HEK293T (cell line): ENCODE data around the gene LIG3.
A peak's percentile ranks its signal among the peaks of the same experiment; 100 is the strongest.

Source experiments
- CTCF ChIA-PET: fragments of 350-600 bp; formaldehyde crosslinking; extraction: SDS; loops from one replicate; lab custom pipeline; 2021; ENCODE audit warnings: antibody characterized with exemption, inconsistent platforms; lab: Yijun Ruan, JAX
- POLR2A ChIA-PET: fragments of 350-600 bp; formaldehyde crosslinking; extraction: SDS; loops from one replicate; lab custom pipeline; 2020; ENCODE audit warnings: antibody characterized with exemption, inconsistent platforms; lab: Yijun Ruan, JAX
- DNase-seq: peaks from one replicate; pipeline ENCODE4 v3.0.0; 2012; ENCODE audit warnings: mixed read lengths; ENCODE audit errors: extremely low spot score
- ARNT ChIP-seq: fragments of 450-650 bp; IDR thresholded peaks from 2 replicates; pipeline ENCODE4 v1.6.1; 2017; ENCODE audit warnings: mild to moderate bottlenecking
- BHLHE40 ChIP-seq: fragments of 450-650 bp; IDR thresholded peaks from 2 replicates; pipeline ENCODE4 v1.6.1; 2016; ENCODE audit warnings: mild to moderate bottlenecking, moderate library complexity, borderline replicate concordance
- CTBP1 ChIP-seq: fragments of 450-650 bp; IDR thresholded peaks from 2 replicates; pipeline ENCODE4 v1.6.1; 2016; ENCODE audit warnings: borderline replicate concordance
- ELF4 ChIP-seq: fragments of 450-650 bp; IDR thresholded peaks from 2 replicates; pipeline ENCODE4 v1.6.1; 2017; ENCODE audit warnings: antibody characterized with exemption
- FOXA1 ChIP-seq: fragments of 450-650 bp; IDR thresholded peaks from 2 replicates; pipeline ENCODE4 v1.6.1; 2016; ENCODE audit warnings: mild to moderate bottlenecking
- FOXK2 ChIP-seq: fragments of 450-650 bp; IDR thresholded peaks from 2 replicates; pipeline ENCODE4 v1.6.1; 2016; ENCODE audit warnings: mild to moderate bottlenecking
- FOXM1 ChIP-seq: fragments of 450-650 bp; IDR thresholded peaks from 2 replicates; pipeline ENCODE4 v1.6.1; 2017; ENCODE audit warnings: mild to moderate bottlenecking, borderline replicate concordance
- HDGF ChIP-seq: fragments of 450-650 bp; IDR thresholded peaks from 2 replicates; pipeline ENCODE4 v1.6.1; 2017; ENCODE audit warnings: antibody characterized with exemption, borderline replicate concordance
- L3MBTL2 ChIP-seq: fragments of 450-650 bp; conservative IDR thresholded peaks from 2 replicates; pipeline ENCODE4 v1.6.1; 2016; ENCODE audit warnings: mild to moderate bottlenecking
- LEF1 ChIP-seq: fragments of 450-650 bp; IDR thresholded peaks from 2 replicates; pipeline ENCODE4 v1.6.1; 2017; ENCODE audit warnings: mild to moderate bottlenecking, borderline replicate concordance
- NFRKB ChIP-seq: fragments of 450-650 bp; IDR thresholded peaks from 2 replicates; pipeline ENCODE4 v1.6.1; 2016; ENCODE audit warnings: mild to moderate bottlenecking, moderate library complexity
- PKNOX1 ChIP-seq: fragments of 450-650 bp; IDR thresholded peaks from 2 replicates; pipeline ENCODE4 v1.6.1; 2016
- SP1 ChIP-seq: fragments of 450-650 bp; IDR thresholded peaks from 2 replicates; pipeline ENCODE4 v1.6.1; 2017
- SUZ12 ChIP-seq: fragments of 450-650 bp; IDR thresholded peaks from 2 replicates; pipeline ENCODE4 v1.6.1; 2016; ENCODE audit warnings: mild to moderate bottlenecking
- TARDBP ChIP-seq: fragments of 450-650 bp; IDR thresholded peaks from 2 replicates; pipeline ENCODE4 v1.6.1; 2016
- ZNF384 ChIP-seq: fragments of 450-650 bp; IDR thresholded peaks from 2 replicates; pipeline ENCODE4 v1.6.1; 2016

LIG3 gene

GRCh38 chr17:35046245-35046644 lies 65.9 kb downstream of the LIG3 start:
- ChIA-PET POLR2A (interaction anchor here (1.0 to 1.7 kb wide), 2 partner anchors 18 to 56 kb away, joined by 4 to 11 read pairs; partner anchors contain the start of gene RFFL), CTCF (no interaction called here)
- TF ChIP-seq ARNT (no peak), FOXK2 (no peak), PKNOX1 (no peak), L3MBTL2 (no peak), BHLHE40 (no peak), ELF4 (no peak), SUZ12 (no peak), HDGF (no peak), CTBP1 (no peak), TARDBP (no peak), FOXA1 (no peak), FOXM1 (no peak), ZNF384 (no peak), SP1 (no peak), LEF1 (no peak), NFRKB (no peak)
- no peak for DNase-seq

- TF ChIP-seq CTBP1 = no peak
- TF ChIP-seq ARNT = no peak
- TF ChIP-seq PKNOX1 = no peak
- no peak for TF ChIP-seq ELF4
- TF ChIP-seq HDGF = no peak
- TF ChIP-seq L3MBTL2 = no peak
- no peak for TF ChIP-seq FOXA1
- no peak for TF ChIP-seq LEF1
- TF ChIP-seq FOXM1 = no peak
- no peak for TF ChIP-seq SP1
- no peak for TF ChIP-seq ZNF384
- no peak for TF ChIP-seq NFRKB
- TF ChIP-seq BHLHE40 = no peak
- TF ChIP-seq SUZ12 = no peak
- TF ChIP-seq FOXK2 = no peak
- no peak for TF ChIP-seq TARDBP
- POLR2A ChIA-PET = interaction anchor here (1.0 to 1.7 kb wide), 2 partner anchors 17 to 56 kb away, joined by 4 to 11 read pairs; partner anchors contain the start of gene RFFL
- CTCF ChIA-PET = no interaction called here
- peak; percentile 30 for DNase-seq
Measured at GRCh38 chr17:35046740-35047283, 66.5 kb downstream of the LIG3 start.

- TF ChIP-seq FOXK2 (no peak), ELF4 (no peak), PKNOX1 (no peak), FOXM1 (no peak), ARNT (no peak), FOXA1 (no peak), NFRKB (no peak), SP1 (no peak), BHLHE40 (no peak), SUZ12 (no peak), HDGF (no peak), LEF1 (no peak), CTBP1 (no peak), L3MBTL2 (no peak), ZNF384 (no peak)
- POLR2A ChIA-PET = no interaction called here
- DNase-seq = no peak
- CTCF ChIA-PET = interaction anchor here (0.6 to 1.2 kb wide), 2 partner anchors 70 to 113 kb away, joined by 3 read pairs; no protein-coding TSS in a partner anchor
Measured at GRCh38 chr17:35048685-35049379, 68.5 kb downstream of the LIG3 start.

GRCh38 chr17:35050170-35050569 lies 69.9 kb downstream of the LIG3 start:
- ChIA-PET POLR2A (no interaction called here), CTCF (no interaction called here)
- no peak for DNase-seq
- TF ChIP-seq FOXK2 (no peak), SUZ12 (no peak), ARNT (no peak), L3MBTL2 (no peak), ELF4 (no peak), LEF1 (no peak), SP1 (no peak), PKNOX1 (no peak), HDGF (no peak), ZNF384 (no peak), TARDBP (no peak), FOXA1 (no peak), CTBP1 (no peak), NFRKB (no peak), BHLHE40 (no peak), FOXM1 (no peak)

- no peak for TF ChIP-seq NFRKB
- TF ChIP-seq FOXA1 = no peak
- TF ChIP-seq FOXM1 = no peak
- ChIA-PET CTCF (no interaction called here), POLR2A (no interaction called here)
- DNase-seq = no peak
Measured at GRCh38 chr17:35051183-35051578, 70.9 kb downstream of the LIG3 start.
